PC-9 (cell line): ENCODE data around the gene GPR150. TPM values are rescaled to one million over a fixed set of nuclear protein-coding genes. Genes with fewer than 3 reads are reported as not detected.

Experiments
- BruUV-seq: library from RNA; stranded (reverse); fragments of 400-500 nt; replicated peaks from 2 replicates; lab custom pipeline; 2021; lab: Mats Ljungman, UMichigan
- CTCF ChIA-PET: fragments of 300-600 bp; sonication (Branson Sonifier 250); formaldehyde crosslinking; loops from one replicate; lab custom pipeline; 2022; ENCODE audit warnings: antibody characterized with exemption; lab: Charles Lee
- POLR2A ChIA-PET: fragments of 300-600 bp; sonication (Branson Sonifier 250); formaldehyde crosslinking; loops from one replicate; lab custom pipeline; 2022; ENCODE audit warnings: antibody characterized with exemption; ENCODE audit not compliant: unreplicated experiment; lab: Charles Lee
- DNase-seq, 2 experiments: peaks; one replicate each; pipeline versions ENCODE4 v3.0.0 to v3.0.0-alpha.2; 2015 to 2022; ENCODE audit warnings: mixed read lengths in 1 of 2
- H2AFZ ChIP-seq: fragments of 200-600 bp; sonication (generic); 2 replicates; pipeline ENCODE4 v1.8.1; 2017; ENCODE audit warnings: antibody characterized with exemption
- H3F3A ChIP-seq: fragments of 200-600 bp; sonication (generic); 2 replicates; pipeline ENCODE4 v1.8.1; 2017; ENCODE audit warnings: antibody characterized with exemption, mild to moderate bottlenecking, low read depth; ENCODE audit not compliant: insufficient read depth
- H3K27ac ChIP-seq: fragments of 200-600 bp; sonication (generic); 2 replicates; pipeline ENCODE4 v1.6.1; 2016; ENCODE audit warnings: mixed run types
- H3K27me3 ChIP-seq: fragments of 200-600 bp; sonication (generic); 2 replicates; pipeline ENCODE4 v1.6.1; 2016; ENCODE audit warnings: low read depth, mixed run types; ENCODE audit not compliant: insufficient read depth
- H3K36me3 ChIP-seq: fragments of 200-600 bp; sonication (generic); 2 replicates; pipeline ENCODE4 v1.6.1; 2016; ENCODE audit warnings: low read depth, mixed run types
- H3K4me1 ChIP-seq: fragments of 200-600 bp; sonication (generic); replicated peaks from 2 replicates; pipeline ENCODE4 v1.6.1; 2016; ENCODE audit warnings: mixed run types; ENCODE audit not compliant: insufficient read depth
- H3K4me2 ChIP-seq: fragments of 200-600 bp; sonication (generic); 2 replicates; pipeline ENCODE4 v1.6.1; 2017; ENCODE audit warnings: mixed run types
- H3K4me3 ChIP-seq: fragments of 200-600 bp; sonication (generic); 2 replicates; pipeline ENCODE4 v1.6.1; 2016; ENCODE audit warnings: mixed run types
- H3K79me2 ChIP-seq: fragments of 200-600 bp; sonication (generic); 2 replicates; pipeline ENCODE4 v1.6.1; 2017; ENCODE audit warnings: low read depth, mixed run types
- H3K9me2 ChIP-seq: fragments of 200-600 bp; sonication (generic); 2 replicates; pipeline ENCODE4 v1.8.1; 2017; ENCODE audit warnings: mild to moderate bottlenecking; ENCODE audit not compliant: insufficient read depth
- H3K9me3 ChIP-seq: fragments of 200-600 bp; sonication (generic); 2 replicates; pipeline ENCODE4 v1.8.1; 2016; ENCODE audit warnings: low read depth; ENCODE audit not compliant: insufficient read depth
- H4K20me1 ChIP-seq: fragments of 200-600 bp; sonication (generic); 2 replicates; pipeline ENCODE4 v1.8.1; 2017; ENCODE audit not compliant: insufficient read depth
- EZH2 ChIP-seq: fragments of 200-600 bp; sonication (generic); IDR thresholded peaks from 2 replicates; pipeline ENCODE4 v1.8.0; 2017; ENCODE audit warnings: antibody characterized with exemption, low read depth
- intact Hi-C: fragments of 100-400 bp; cut with micrococcal nuclease; formaldehyde crosslinking; loops from one replicate; pipeline ENCODE4 v1.10.0; 2022; ENCODE audit not compliant: unreplicated experiment
- total RNA-seq: library from RNA; stranded (reverse); gene quantifications from 2 replicates; pipeline ENCODE4 v1.2.3, GENCODE V29; 2021
- TF ChIP-seq, protein P1 (sequence below): fragments of 200-600 bp; sonication (generic); conservative IDR thresholded peaks from 2 replicates; pipeline ENCODE4 v1.6.1; 2017; ENCODE audit warnings: mixed run types, antibody characterized with exemption, mild to moderate bottlenecking, moderate library complexity

GPR150 gene
- total RNA-seq, 1 experiment from 2014 or later, result 0.17 TPM

DNA sequence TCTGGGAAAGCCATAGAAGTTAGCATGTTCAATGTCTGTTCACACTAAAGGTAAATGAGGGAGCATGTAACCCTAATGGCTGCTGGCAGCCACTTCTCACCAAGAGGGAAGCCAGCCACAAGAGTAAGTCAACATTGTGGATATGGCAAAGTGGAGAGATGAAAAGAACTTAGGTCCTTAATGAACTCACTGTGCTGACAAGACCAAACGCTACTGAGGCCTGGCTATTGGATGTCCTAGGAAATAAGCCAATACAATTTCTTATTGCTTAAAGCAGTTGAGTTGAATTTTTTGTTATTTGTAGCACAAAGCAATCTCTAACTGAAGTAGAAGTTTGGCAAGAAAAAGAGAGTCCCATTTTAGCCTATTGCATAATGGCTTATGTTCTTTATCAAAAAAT, 6.8 kb downstream of the GPR150 start:
- no TSS peak for BruUV-seq
- no peak for DNase-seq
- intact Hi-C loops, result no loop called here

DNA sequence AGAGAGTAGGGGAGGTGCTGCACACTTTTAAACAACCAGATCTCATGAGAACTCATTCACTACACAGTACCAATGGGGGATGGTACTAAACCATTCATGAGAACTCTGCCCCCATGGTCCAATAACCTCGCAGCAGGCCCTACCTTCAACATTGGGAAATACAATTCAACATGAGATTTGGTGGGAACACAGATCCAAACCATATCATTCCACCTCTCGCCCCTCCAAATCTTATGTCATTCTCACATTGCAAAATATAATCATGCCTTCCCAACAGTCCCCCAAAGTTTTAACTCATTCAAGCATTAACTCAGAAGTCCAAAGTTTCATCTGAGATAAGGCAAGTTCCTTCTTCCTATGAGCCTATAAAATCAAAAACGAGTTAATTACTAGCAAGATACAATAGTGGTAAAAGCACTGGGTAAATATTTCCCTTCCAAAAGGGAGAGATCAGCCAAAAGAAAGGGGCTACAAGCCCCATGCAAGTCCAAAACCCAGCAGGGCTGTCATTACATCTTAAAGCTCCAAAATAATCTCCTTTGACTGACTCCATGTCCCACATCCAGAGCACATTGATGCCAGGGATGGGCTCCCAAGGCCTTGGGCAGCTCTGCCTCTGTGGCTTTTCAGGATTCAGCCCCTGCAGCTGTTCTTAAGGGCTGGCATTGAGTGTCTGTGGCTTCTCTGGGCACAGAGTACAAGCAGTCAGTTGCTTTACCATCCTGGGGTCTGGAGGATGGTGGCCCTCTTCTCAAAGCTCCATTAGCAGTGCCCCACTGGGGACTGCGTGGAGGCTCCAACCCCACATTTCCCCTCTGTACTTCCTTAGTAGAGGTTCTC, 8.3 kb downstream of the GPR150 start:
- Histone ChIP-seq H3K9me2 (no peaks in the 10 kb centered on the region), H3K27ac (no peak overlapping the region), H3F3A (no peaks in the 10 kb centered on the region), H3K9me3 (no peaks in the 10 kb centered on the region), H3K4me3 (no peak overlapping the region), H2AFZ (no peak overlapping the region), H3K4me2 (no peak overlapping the region), H3K79me2 (no peaks in the 10 kb centered on the region), H3K36me3 (no peaks in the 10 kb centered on the region), H3K27me3 (no peaks in the 10 kb centered on the region), H4K20me1 (no peaks in the 10 kb centered on the region), H3K4me1 (no peaks in the 10 kb centered on the region)
- no TSS peak for BruUV-seq
- no peak for DNase-seq
- ChIA-PET POLR2A (no interaction called here), CTCF (no interaction called here)
- TF ChIP-seq, protein P1, sequence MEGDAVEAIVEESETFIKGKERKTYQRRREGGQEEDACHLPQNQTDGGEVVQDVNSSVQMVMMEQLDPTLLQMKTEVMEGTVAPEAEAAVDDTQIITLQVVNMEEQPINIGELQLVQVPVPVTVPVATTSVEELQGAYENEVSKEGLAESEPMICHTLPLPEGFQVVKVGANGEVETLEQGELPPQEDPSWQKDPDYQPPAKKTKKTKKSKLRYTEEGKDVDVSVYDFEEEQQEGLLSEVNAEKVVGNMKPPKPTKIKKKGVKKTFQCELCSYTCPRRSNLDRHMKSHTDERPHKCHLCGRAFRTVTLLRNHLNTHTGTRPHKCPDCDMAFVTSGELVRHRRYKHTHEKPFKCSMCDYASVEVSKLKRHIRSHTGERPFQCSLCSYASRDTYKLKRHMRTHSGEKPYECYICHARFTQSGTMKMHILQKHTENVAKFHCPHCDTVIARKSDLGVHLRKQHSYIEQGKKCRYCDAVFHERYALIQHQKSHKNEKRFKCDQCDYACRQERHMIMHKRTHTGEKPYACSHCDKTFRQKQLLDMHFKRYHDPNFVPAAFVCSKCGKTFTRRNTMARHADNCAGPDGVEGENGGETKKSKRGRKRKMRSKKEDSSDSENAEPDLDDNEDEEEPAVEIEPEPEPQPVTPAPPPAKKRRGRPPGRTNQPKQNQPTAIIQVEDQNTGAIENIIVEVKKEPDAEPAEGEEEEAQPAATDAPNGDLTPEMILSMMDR, result no peak
- no peak for TF ChIP-seq EZH2
- intact Hi-C loops, result no loop called here

More for the DNA sequence above, 6.8 kb downstream of the GPR150 start:
- Histone ChIP-seq H2AFZ (no peak overlapping the region), H3K36me3 (no peaks in the 10 kb centered on the region), H3F3A (0 out of 2 replicates have a peak, but pooled peaks cover 3% of the 10 kb centered on the region), H3K27me3 (no peaks in the 10 kb centered on the region), H3K27ac (no peak overlapping the region), H3K4me2 (no peak overlapping the region), H3K79me2 (no peaks in the 10 kb centered on the region), H3K4me1 (no peaks in the 10 kb centered on the region), H3K4me3 (no peak overlapping the region), H3K9me2 (no peaks in the 10 kb centered on the region), H4K20me1 (no peaks in the 10 kb centered on the region), H3K9me3 (no peaks in the 10 kb centered on the region)
- POLR2A ChIA-PET, result no interaction called here
- no peak for TF ChIP-seq EZH2
- TF ChIP-seq, protein P1, result no peak
- CTCF ChIA-PET, result no interaction called here

DNA sequence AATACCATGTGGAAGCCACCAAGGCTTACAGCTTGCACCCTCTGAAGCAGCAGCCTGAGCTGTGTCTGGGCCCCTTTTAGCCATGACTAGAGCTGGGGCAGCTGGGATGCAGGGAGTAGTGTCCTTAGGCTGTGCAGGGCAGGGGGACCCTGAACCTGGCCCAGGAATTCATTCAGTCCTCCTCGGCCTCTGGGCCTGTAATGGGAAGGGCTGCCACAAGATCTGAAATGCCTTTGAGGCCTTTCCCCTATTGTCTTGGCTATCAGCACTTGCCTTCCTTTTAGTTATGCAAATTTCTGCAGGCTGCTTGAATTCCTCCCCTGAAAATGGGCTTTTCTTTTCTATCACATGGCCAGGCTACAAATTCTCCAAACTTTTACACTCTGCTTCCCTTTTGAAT, 9.0 kb downstream of the GPR150 start:
- no peak for TF ChIP-seq EZH2
- TF ChIP-seq, protein P1, result no peak
- intact Hi-C loops, result no loop called here
- ChIA-PET POLR2A (no interaction called here), CTCF (no interaction called here)
- no peak overlapping the region for H3K27ac ChIP-seq
- no peak overlapping the region for H2AFZ ChIP-seq
- H3K4me2 ChIP-seq, result no peak overlapping the region
- no peaks in the 10 kb centered on the region for H3K9me3 ChIP-seq
- no peaks in the 10 kb centered on the region for H3K9me2 ChIP-seq
- no peak overlapping the region for H3K4me3 ChIP-seq
- no peaks in the 10 kb centered on the region for H3F3A ChIP-seq
- H3K36me3 ChIP-seq, result no peaks in the 10 kb centered on the region
- no peaks in the 10 kb centered on the region for H3K27me3 ChIP-seq
- no peaks in the 10 kb centered on the region for H3K79me2 ChIP-seq
- BruUV-seq, result no TSS peak
- no peaks in the 10 kb centered on the region for H3K4me1 ChIP-seq
- DNase-seq, result no peak
- no peaks in the 10 kb centered on the region for H4K20me1 ChIP-seq
